NB4 (cell line): ENCODE results near the gene TGFBR3L.
A peak's percentile ranks its signal among the peaks of the same experiment; 100 is the strongest.

Experiments used
- DNase-seq: peaks from one replicate; pipeline ENCODE4 v3.0.0; 2010; ENCODE audit warnings: low read depth
- H3K4me3 ChIP-seq: one replicate; pipeline ENCODE4 v1.5.1; 2011; ENCODE audit warnings: mild to moderate bottlenecking, low read depth, low read length, moderate library complexity
- CTCF ChIP-seq: IDR thresholded peaks from one replicate; pipeline ENCODE4 v1.5.1; 2012; ENCODE audit warnings: low read depth, low read length
- MAX ChIP-seq: IDR thresholded peaks from 2 replicates; pipeline ENCODE4 v1.6.1; 2011; ENCODE audit warnings: low read depth, low read length
- MYC ChIP-seq: IDR thresholded peaks from 2 replicates; pipeline ENCODE4 v1.6.1; 2011; ENCODE audit warnings: low read depth, low read length
- POLR2A ChIP-seq: IDR thresholded peaks from 2 replicates; pipeline ENCODE4 v1.6.1; 2011; ENCODE audit warnings: mild to moderate bottlenecking; ENCODE audit not compliant: insufficient read length; ENCODE audit errors: extremely low read depth

The TGFBR3L gene

GRCh38 chr19:7918615-7919421, 4.2 kb downstream of the TGFBR3L start:
- H3K4me3 ChIP-seq: no peak overlapping the region
- TF ChIP-seq MYC (no peak), POLR2A (no peak), MAX (no peak), CTCF (no peak)
- no peak for DNase-seq

GRCh38 chr19:7919610-7920518, 5.2 kb downstream of the TGFBR3L start, which contains the start of gene SNAPC2:
SNAPC2 (plus strand) TSS chr19:7920338; CDS start chr19:7920367, 29 bp downstream.
- DNase-seq: peak; percentile 96
- no peak for TF ChIP-seq CTCF
- peak; percentile 76 for TF ChIP-seq MYC
- TF ChIP-seq MAX: peak; percentile 76
- TF ChIP-seq POLR2A: peak; percentile 54
- H3K4me3 ChIP-seq: peak within 1 kb of the TSS; percentile 67

GRCh38 chr19:7920519-7921301, 6.1 kb downstream of the TGFBR3L start:
- peak; percentile 97 for DNase-seq
- H3K4me3 ChIP-seq: peak overlapping the region; percentile 67
- peak; percentile 30; the same call in 1 of the 2 replicates for TF ChIP-seq MAX
- no peak for TF ChIP-seq CTCF
- no peak for TF ChIP-seq MYC
- TF ChIP-seq POLR2A: peak; percentile 38

- H3K4me3 ChIP-seq: peak overlapping the region; percentile 67
- TF ChIP-seq POLR2A: no peak
- no peak for DNase-seq
These were observed 6.8 kb downstream of the TGFBR3L start for GRCh38 chr19:7921302-7921966.

GRCh38 chr19:7921967-7922835, 7.6 kb downstream of the TGFBR3L start:
- TF ChIP-seq MAX: no peak
- TF ChIP-seq POLR2A: no peak
- TF ChIP-seq CTCF: no peak
- TF ChIP-seq MYC: no peak
- H3K4me3 ChIP-seq: no peak overlapping the region
- DNase-seq: no peak
